GM12801 (cell line): ENCODE data around the gene BCKDHA.

Source experiments
- TF ChIP-seq, protein P1 (sequence below): IDR thresholded peaks from one replicate; pipeline ENCODE4 v1.5.1; 2011; ENCODE audit warnings: control low read depth; ENCODE audit not compliant: insufficient read length; ENCODE audit errors: extremely low read depth

Gene BCKDHA

DNA sequence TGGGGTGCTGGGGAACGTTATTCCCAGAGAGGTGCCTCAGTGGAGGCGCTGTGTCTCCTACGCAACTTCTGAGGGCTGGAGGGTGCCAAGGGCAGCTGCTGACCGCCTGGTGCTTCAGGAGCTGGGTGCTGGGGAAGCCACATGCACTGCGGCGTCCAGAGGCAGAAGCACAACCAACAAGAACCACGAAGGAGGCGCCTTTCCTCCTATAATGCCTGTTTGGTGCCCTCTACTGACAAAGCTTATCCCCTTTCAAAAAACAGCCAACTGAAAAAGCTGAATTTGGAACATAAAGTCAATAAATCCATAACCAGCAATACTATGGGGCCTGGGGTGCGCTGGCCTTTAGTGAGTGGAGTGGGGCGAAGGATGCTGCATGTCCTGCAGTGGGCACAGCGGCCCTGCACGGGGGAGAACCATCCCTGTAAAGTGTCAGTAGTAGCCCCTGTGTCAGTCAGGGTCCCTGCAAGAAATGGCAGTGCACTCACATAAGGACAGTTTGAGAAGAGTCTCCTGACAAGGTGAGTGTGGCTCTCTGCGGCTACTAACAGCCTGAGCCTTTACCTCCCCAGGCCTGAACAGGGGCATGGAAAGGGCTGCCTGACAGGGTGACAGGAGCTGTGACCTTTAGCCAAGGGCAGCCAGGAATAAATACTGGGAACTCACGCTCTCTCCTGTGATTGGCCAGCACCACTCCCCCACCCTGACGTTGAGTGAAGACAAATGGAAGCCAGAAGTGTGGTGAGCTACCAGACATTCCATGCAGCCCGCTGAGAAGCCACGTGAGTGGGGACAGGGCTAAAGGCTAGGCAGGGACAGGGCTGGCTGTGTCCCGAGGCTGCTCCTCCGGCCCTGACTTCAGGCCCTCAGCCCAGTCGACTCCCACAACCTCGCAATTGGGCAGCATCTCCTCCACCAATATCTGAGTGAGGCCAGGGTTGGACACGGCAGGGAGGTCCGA lies 34.1 kb downstream of the BCKDHA start:
- TF ChIP-seq, protein P1, sequence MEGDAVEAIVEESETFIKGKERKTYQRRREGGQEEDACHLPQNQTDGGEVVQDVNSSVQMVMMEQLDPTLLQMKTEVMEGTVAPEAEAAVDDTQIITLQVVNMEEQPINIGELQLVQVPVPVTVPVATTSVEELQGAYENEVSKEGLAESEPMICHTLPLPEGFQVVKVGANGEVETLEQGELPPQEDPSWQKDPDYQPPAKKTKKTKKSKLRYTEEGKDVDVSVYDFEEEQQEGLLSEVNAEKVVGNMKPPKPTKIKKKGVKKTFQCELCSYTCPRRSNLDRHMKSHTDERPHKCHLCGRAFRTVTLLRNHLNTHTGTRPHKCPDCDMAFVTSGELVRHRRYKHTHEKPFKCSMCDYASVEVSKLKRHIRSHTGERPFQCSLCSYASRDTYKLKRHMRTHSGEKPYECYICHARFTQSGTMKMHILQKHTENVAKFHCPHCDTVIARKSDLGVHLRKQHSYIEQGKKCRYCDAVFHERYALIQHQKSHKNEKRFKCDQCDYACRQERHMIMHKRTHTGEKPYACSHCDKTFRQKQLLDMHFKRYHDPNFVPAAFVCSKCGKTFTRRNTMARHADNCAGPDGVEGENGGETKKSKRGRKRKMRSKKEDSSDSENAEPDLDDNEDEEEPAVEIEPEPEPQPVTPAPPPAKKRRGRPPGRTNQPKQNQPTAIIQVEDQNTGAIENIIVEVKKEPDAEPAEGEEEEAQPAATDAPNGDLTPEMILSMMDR = no peak

DNA sequence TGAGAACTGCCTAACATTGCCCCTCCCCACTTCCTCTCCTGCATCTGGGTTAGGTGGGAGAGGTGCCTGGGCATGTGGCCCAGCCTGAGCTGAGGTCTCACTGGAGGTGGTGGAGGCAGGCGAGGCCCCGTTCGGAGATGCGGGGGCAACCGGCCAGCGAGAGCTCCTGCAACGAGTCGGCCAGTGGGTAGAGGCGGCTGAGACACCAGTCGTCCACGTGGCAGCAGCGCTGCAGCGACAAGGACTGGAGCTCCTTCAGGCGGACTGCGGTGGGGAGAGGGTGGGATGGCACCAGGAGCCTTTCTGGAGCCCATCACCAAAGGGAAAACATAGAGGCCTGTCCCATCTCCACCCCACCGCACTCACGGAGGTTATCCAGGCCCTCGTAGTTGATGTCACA lies 35.6 kb downstream of the BCKDHA start:
- TF ChIP-seq, protein P1 = no peak

DNA sequence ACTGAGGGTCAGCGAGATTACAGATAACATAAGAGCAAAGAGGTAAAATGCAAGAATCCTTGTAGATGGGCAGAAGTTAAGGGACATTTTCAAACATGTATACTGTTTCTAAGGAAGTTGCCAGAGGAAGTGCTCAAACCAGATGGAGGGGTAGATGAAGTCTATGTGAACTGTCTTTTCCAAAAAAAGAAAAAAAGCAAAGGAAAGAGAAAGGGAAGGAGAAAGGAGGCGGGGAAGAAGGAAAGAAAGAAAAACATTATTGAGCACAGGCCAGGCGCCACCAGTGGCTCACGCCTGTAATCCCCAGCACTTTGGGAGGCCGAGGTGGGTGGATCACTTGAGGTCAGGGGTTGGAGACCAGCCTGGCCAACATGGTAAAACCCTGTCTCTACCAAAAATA lies 36.8 kb downstream of the BCKDHA start:
- TF ChIP-seq, protein P1 = no peak

DNA sequence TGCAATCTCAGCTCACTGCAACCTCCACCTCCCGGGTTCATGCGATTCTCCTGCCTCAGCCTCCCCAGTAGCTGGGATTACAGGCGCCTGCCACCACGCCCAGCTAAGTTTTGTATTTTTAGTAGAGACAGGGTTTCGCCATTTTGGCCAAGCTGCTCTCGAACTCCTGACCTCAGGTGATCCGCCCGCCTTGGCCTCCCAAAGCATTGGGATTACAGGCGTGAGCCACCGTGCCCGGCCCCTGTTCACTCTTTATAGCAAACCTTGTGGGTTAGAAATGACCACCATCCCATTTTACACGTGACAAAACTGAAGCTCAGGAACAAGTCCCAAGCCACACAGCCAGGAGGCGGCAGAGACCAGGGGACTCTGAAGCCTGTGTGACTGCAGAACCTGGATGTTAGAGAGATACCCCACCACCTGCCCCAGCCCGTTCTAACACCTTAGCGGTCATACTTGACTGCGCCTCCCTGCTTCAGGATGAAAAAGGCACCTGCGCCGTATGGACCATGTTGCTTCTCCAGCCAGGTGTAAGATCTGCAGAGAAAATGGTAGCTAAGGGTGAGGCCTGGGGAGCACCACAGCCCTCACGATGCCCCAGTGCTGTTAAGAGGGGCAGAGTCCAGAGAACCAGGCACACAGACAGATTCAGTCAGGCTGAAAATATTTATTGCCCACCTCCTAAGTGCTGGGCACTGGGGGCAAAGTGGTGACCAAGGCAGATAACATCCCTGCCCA lies 38.5 kb downstream of the BCKDHA start:
- TF ChIP-seq, protein P1 = no peak

DNA sequence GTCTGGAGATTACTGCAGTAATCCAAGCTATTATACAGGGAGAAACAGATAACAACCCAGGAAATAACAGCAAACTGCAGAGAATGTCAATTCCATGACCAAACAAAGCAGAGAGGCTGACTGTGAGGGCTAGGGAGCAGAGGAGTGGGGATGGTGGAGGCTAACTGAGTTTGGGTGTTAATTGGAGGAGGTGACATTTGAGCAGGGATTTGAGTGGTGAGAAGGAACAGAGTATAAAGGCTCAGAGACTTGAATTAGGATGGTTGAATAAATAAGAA lies 39.0 kb downstream of the BCKDHA start:
- TF ChIP-seq, protein P1 = no peak

DNA sequence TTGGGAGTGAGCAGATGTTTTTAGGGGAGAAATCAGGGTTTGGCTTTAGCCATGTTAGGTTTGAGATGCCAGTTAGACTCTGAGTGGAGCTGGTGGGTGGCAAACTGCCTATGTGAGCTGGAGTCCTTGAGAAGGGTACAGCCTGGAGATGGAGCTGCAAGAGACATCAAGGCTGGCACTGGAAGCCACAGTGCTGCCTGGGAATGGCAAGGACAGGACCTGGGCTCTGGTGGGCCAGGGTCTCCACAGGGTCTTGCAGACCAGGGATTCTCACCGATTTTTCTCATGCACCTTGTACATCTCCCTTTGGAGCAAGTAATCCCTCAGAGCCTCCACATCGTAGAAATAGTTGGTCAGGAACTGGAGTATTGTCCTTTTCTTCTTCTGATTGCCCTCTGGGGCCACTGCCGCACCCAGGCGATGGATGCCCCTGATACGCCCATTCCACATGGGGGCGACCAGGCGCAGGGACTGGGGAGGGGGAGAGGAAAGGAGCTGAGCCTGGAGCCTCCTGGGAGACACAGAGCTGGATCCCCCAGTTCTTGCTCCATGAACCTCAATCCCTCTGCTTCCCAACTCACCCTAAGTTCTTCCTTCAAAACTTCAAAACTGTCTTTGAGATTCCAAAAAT lies 40.4 kb downstream of the BCKDHA start:
- TF ChIP-seq, protein P1 = no peak
